Superior temporal gyrus (tissue), 1 donor: ENCODE results near the gene DOCK4.
A peak's percentile ranks its signal among the peaks of the same experiment; 100 is the strongest.

Experiments
- DNase-seq: peaks from one replicate; pipeline ENCODE4 v3.0.0-alpha.2; 2016; ENCODE audit errors: extremely low spot score

The DOCK4 gene

DNA sequence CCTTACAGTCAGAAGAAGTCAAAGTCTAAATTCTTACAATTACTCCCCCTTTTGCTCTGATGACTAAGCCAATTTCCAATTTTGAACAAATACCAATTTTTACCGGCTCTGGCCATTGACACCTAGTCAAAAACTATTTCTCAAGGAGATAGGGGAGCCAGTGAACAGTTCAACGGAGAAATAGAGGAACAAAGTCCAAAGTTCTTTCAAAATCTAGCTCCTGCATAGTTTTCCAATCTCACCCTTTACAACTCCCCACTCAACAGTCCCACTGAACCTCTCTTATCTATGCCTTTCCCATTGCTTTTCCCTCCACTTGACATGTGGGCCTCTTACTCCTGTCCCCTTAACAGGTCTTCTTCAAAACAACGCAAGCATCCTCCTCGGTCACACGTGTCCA lies 192.9 kb downstream of the DOCK4 start:
- no peak for DNase-seq

- no peak for DNase-seq
These were observed 194.0 kb downstream of the DOCK4 start for GRCh38 chr7:112012242-112012641.

DNA sequence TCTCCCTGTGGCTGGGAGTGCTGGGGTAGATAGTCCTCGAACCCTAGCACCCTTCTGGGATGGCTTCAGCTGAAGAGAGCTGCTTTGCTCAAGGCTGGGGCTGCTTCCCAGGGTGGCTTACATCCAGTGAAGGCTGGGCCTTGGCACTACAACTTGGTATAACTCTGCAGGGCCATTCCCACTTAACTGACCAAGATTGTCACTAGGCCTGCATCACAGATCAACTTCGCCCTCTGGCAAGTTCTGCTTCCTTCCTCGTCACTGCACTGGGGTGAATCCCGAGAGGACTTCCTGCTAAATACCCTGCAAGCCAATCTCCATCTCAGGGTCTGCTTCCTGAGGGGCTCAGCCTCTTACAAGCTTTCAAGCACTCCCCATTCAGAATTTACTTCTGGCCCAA lies 195.2 kb downstream of the DOCK4 start:
- no peak for DNase-seq

- DNase-seq, result no peak
These were observed 196.1 kb downstream of the DOCK4 start for GRCh38 chr7:112010109-112010508.

GRCh38 chr7:112009081-112009480 lies 197.1 kb downstream of the DOCK4 start:
- no peak for DNase-seq

GRCh38 chr7:112007185-112007584 lies 199.0 kb downstream of the DOCK4 start:
- no peak for DNase-seq

DNA sequence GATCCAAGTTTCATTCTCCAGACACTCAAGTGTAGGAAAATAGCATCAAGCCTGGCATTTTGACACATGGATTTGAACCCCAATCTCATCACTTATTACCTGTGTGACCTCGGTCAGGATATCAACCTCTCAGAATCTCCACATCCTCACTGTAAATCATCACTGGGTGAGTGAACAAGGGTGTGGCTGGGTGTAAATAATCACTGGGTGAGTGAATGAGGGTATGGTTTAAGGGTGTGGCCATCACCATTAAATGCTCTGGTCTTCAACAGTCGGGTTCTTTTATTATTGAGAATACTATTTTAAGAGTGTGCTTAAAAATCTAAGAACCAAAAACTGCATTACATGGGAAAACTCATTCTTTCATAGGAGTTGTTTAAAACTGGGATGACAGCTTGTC lies 200.1 kb downstream of the DOCK4 start:
- no peak for DNase-seq

GRCh38 chr7:112005205-112005775 lies 200.9 kb downstream of the DOCK4 start:
- DNase-seq, result no peak

DNA sequence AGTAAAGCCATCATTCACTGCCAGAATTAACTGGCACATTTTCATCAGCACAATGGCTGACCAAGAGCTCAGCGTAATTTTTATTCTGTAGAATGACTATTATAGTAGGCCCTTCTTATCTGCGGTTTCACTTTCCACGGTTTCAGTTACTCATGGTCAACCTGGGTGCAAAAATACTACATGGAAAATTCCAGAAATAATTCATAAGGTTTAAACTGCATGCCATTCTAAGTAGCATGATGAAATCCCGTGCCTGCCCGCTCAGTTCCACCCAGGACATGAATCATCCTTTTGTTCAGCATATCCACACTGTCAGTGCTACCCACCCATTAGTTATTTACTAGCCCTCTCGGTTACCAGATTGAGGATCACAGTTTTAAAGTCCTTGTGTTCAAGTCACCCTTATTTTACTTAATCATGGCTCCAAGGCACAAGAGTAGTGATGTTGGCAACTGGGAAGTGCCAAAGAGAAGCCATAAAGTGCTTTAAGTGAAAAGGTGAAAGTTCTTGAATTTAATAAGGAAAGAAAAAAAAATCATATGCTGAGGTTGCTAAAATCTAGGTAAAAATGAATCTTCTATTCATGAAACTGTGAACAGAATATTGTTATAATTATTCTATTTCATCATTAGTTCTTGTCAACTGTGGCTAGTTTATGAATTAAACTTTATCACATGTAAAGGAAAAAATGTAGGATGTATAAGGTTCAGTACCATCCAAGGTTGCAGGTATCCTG lies 204.9 kb downstream of the DOCK4 start:
- peak; percentile 70 for DNase-seq

DNA sequence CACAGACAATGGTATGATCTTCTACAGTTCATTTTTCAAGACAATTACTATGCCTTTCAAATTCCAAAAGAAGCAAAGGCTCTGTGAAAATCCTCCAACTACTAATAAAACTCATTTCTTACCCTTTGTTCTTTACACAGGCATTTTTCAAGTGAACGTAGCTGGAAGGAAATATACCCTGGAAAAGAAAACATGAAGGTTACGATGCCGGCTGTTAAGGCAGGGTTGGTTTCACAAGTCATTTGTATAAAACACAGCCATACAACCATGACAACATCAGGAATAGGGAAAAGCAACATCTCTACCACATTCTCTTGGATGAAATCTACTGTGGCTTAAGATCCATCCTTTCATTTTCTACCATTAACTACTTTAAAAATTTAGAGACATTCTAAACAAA lies 207.9 kb downstream of the DOCK4 start:
- DNase-seq, result no peak

DNA sequence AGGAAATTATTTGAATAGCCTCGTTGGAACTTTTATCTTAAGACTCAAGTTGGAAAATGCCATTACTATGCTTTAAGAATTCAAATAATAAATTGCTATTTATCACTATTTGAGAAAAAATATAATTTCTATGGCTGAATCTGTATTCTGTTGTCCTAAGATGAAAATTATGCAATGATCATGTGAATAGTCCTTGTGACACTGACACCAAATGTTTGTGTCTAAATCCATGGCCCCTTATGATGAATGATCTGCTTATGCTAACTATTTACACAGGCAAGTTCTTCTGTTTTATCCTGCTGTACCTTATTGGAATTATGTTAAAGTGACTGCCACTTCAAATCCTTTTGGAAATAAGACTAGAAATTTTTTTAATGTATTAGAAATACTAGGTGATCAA lies 208.7 kb downstream of the DOCK4 start:
- no peak for DNase-seq

DNA sequence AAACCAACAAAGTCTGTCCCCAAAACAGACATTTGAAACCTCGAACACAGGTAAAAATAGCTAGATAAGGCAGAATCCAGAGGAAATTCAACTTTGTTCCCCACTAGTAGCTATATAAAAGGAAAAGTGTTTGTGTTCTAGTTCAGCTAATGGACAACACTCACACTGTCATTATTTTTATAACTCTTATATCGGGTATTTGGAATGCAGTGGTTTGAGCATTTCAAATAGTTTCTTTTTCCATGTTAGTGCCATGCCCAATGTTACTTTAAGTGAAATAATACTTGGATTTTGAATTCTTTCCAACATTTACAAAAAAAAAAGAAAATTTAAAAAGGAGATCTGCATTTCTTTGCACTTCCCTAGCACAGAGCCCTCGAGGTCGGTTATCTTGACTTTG lies 213.6 kb downstream of the DOCK4 start:
- DNase-seq, result no peak

GRCh38 chr7:111990643-111991042 lies 215.6 kb downstream of the DOCK4 start:
- DNase-seq, result no peak

DNA sequence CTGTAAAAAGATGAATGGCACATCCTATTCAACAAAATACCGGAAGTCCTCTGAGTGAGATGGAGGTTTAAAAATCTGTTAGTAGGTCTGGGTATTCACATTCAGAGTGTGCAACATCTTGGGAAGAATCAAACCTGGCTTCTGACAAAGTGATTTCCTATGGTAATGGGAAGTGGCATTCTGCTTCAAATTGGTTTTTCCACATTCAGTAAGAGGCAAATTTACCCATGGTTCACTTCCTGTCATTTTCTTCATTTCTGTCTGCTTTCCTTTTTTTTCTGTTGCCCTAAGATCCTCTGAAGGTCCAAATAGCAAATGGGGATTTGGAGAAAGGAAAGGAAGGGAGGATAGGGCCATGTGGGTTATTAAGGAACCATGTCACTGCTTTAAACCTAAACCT lies 218.3 kb downstream of the DOCK4 start:
- no peak for DNase-seq

DNA sequence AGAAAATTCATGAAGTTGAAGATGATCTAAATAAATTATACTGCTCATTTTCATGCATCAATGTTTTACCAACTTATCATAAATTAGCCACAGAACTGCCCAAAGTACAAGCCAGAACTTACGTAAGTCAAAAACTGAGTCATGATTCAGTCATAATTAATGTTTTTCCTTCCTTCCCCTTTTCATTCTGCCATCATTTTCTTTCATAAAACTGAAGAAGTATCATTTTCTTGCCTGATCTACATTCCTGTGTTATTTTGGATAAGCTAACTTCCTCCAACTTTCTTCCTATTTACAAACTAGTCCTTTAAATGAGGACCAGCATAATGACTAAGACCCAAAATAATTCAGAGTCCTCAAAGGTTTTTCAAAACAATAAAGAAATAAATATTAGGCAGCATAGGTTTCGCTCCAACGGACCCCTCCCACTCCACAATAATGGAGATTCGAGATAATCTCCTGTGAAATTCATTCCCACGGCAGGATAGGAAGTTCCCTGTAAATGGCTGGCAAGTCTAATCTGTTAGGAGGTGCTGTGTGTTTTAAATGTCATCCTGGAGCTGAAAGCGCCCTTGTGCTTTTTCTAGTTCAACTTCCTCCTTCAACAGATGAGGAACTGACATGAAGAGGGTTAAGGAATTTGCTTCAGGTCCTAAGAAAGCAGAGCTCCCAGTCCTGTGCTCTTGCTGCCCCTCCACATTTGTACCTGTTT lies 218.9 kb downstream of the DOCK4 start:
- DNase-seq, result no peak

DNA sequence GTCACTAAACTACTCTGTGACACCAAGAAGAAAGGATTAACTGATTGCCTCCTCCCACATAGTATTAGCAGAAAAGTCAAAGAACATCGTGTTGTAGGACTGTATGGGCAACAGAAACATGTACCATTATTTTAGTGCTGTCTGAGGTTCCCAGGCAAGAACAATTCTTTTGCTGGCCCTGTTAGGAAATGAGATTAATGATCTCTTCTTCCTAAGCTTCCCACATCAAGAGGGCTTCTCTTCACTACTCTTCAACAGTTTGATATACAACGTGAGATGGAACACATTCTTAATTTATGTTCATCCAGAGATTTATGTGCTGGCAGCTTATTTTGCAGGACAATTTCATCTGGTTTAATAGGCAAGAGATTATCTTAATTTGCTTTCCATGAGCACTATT lies 219.6 kb downstream of the DOCK4 start:
- DNase-seq, result no peak

DNA sequence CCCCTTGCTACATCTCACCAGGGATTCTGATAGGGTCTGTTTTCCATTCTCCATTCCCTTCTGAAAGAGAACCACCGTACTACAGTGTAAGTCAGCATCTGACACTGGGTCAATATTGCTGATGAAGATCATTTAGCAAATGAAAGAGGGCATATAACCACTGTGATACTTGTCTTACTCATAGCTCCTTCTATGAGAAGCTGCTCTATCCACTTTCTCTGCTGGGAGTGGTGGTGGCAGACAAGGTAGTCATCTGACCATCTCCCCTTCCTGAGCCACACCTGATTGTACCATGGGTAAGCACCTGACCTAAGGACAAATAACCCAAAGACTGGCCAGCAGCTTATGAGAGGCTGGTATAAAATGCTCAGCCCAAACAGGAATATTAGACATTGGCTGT lies 220.4 kb downstream of the DOCK4 start:
- no peak for DNase-seq

GRCh38 chr7:111982804-111983203 lies 223.4 kb downstream of the DOCK4 start:
- no peak for DNase-seq

DNA sequence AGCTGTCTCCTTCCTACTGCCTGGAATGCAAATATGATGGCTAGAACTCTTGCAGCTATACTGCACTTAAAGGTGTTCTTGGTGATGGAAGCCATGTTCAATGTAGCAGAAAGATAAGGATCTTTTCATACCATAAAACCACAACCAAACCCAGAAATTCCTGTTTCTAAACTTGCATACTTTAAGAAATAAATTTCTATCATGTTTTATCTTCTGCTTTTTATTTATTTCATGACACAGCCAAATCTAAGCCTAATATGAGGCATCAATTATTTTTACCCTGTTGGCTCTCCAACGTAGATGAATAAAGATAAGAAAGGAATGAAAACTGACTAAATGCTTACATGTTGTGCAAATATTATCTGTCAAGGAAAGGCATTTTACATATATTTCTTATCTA lies 224.1 kb downstream of the DOCK4 start:
- no peak for DNase-seq

DNA sequence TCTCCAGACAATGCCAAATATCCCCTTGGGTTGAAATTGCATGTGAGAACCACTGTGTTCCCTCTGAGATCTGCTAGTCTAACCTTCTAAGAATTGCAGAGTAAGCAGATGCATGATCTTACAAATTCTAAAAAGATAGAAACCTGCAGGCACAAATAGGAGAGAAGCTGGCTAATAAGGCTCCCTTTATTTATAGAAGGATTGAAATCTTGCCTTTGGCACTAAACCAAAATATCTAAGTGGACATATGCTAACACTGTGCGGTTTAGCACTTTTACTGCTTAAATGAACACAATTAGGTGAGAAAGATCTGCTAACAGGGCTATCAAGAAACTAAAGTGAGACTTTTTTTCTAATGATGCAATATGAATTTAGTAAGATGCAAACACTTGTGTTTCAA lies 225.5 kb downstream of the DOCK4 start:
- no peak for DNase-seq

DNA sequence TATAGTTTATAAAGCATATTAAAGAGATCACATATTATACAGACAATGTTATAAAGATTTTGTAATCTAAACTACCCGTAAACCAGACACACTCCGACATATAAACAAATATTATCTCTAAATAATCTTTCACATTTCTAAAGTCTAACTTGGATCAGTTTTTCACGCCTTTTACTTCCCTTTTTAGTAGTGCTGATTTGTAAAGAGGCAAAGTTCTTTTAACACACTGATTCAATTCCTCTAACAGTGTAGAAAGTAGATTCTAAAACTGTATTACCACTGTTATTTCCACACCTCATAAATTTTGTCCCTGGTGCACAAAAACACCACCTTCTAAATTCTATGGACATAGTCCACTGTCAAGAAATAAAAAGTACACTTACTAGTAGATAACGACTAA lies 230.9 kb downstream of the DOCK4 start:
- DNase-seq, result no peak

DNA sequence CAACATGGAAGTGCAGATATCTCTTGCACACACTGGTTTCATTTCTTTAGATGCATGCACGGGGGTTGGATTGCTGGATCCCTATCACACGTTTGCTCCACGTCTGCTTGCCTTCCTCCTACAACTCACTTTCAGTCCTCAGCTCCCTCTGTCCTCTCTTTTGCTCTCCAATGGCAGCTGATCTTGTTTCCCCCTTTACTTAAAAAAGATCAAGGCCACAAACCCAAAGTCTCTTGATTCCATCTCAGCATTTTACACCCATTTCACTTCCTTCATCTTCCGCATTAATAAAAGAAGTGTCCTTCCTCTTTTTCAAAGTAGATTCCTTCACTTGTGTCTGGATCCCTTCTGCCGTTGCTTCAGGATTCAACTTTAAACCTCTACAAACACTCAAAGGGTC lies 245.2 kb downstream of the DOCK4 start:
- no peak for DNase-seq

DNA sequence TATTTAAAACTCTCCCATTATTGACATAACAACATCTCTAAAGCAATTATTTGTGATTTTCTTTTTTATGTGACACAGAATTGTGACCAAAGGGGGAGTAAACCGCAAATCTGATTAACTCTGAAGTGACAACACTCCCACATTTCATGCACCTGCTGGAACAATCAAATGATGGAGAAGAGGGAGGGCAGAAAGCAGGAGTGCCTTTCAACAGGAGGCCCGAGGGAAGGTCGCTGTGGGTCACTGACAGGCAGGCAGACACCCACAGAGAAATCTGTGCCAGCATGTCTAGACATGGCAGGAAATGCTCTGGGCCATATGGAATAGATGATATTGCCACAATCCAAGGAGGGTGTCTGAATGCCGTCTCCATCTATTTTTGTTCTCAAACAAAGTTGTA lies 247.3 kb downstream of the DOCK4 start:
- no peak for DNase-seq
